T-cell (primary cell): ENCODE measurements around the gene TAF1D. TPM values are rescaled to one million over a fixed set of nuclear protein-coding genes. Genes with fewer than 3 reads are reported as not detected.

Experiments used
- ATAC-seq, 4 experiments: fragments of 200-7000 bp in 3 of 4; fragments of 150-1000 bp in 1 of 4; cut with Tn5 transposase; replicated peaks in 1 of 4; 1 replicate in 3 of 4; 2 replicates in 1 of 4; pipeline ENCODE4 v1.10.0; 2021; ENCODE audit warnings: moderate library complexity in 3 of 4, mild to moderate bottlenecking in 2 of 4, moderate number of reproducible peaks in 1 of 4
- CTCF ChIA-PET, 2 donors: fragments of 300-600 bp; sonication (Branson Sonifier 250); formaldehyde crosslinking; loops; one replicate each; lab custom pipeline; 2022; ENCODE audit warnings: antibody characterized with exemption in 2 of 2; lab: Charles Lee
- POLR2A ChIA-PET, 2 donors: fragments of 300-600 bp; sonication (Branson Sonifier 250); formaldehyde crosslinking; loops; one replicate each; lab custom pipeline; 2022; ENCODE audit warnings: antibody characterized with exemption in 2 of 2; lab: Charles Lee
- DNase-seq, 35 experiments: peaks; one replicate each; pipeline versions ENCODE4 v3.0.0 to v3.0.0-alpha.2; 2013 to 2023
- H3K27ac ChIP-seq: one replicate; pipeline ENCODE4 v1.5.1; 2013; ENCODE audit warnings: low read length
- H3K27me3 ChIP-seq, 2 experiments: replicated peaks in 1 of 2; 1 replicate in 1 of 2; 2 replicates in 1 of 2; pipeline versions ENCODE4 v1.6.1 to v1.7.0; 2013; ENCODE audit warnings: low read length in 1 of 2, mixed read lengths in 1 of 2; ENCODE audit not compliant: control insufficient read depth in 2 of 2, insufficient read depth in 2 of 2; ENCODE audit errors: extremely low read depth in 1 of 2
- H3K36me3 ChIP-seq, 2 donors: 1 replicate in 1 of 2; 2 replicates in 1 of 2; pipeline versions ENCODE4 v1.6.1 to v1.7.0; 2013; ENCODE audit warnings: low read length in 1 of 2; ENCODE audit not compliant: control insufficient read depth in 2 of 2, insufficient read depth in 1 of 2; ENCODE audit errors: extremely low read depth in 1 of 2
- H3K4me1 ChIP-seq, 2 experiments: 1 replicate in 1 of 2; 2 replicates in 1 of 2; pipeline versions ENCODE4 v1.6.1 to v1.7.0; 2013; ENCODE audit warnings: low read length in 2 of 2, mixed read lengths in 1 of 2; ENCODE audit not compliant: insufficient read depth in 2 of 2, control insufficient read depth in 1 of 2; ENCODE audit errors: extremely low read depth in 1 of 2
- H3K4me3 ChIP-seq, 2 donors: 1 replicate in 1 of 2; 2 replicates in 1 of 2; pipeline versions ENCODE4 v1.5.1 to v1.7.0; 2013; ENCODE audit warnings: mild to moderate bottlenecking in 2 of 2, low read length in 1 of 2, moderate library complexity in 1 of 2; ENCODE audit not compliant: control insufficient read depth in 1 of 2; ENCODE audit errors: extremely low read depth in 1 of 2
- H3K9me3 ChIP-seq: 2 replicates; pipeline ENCODE4 v1.7.0; 2013
- H3K27ac Mint-ChIP-seq, 2 donors: one replicate each; pipeline ENCODE4 v1.8.0; 2020 to 2021; ENCODE audit warnings: mild to moderate bottlenecking in 2 of 2, mixed read lengths in 2 of 2
- H3K27me3 Mint-ChIP-seq, 2 donors: one replicate each; pipeline ENCODE4 v1.8.0; 2021 to 2022; ENCODE audit warnings: mixed read lengths in 2 of 2
- H3K36me3 Mint-ChIP-seq: one replicate; pipeline ENCODE4 v1.8.0; 2021; ENCODE audit warnings: mixed read lengths
- H3K4me1 Mint-ChIP-seq, 3 donors: one replicate each; pipeline ENCODE4 v1.8.0; 2020 to 2022; ENCODE audit warnings: mixed read lengths in 3 of 3, mild to moderate bottlenecking in 1 of 3
- H3K4me3 Mint-ChIP-seq, 3 donors: one replicate each; pipeline ENCODE4 v1.8.0; 2020 to 2022; ENCODE audit warnings: mild to moderate bottlenecking in 3 of 3, mixed read lengths in 3 of 3, moderate library complexity in 3 of 3
- H3K9me3 Mint-ChIP-seq, 3 donors: one replicate each; pipeline ENCODE4 v1.8.0; 2020 to 2022; ENCODE audit warnings: mixed read lengths in 3 of 3
- WGBS: methylation state at CpG from one replicate; pipeline ENCODE4 v1.1.5; 2013; ENCODE audit warnings: missing lambda C conversion rate; ENCODE audit not compliant: insufficient coverage; 5-methylcytosine and 5-hydroxymethylcytosine counted together
- total RNA-seq, 35 experiments: library from RNA in 6 of 35; stranded (reverse) in 6 of 35; fragments of 120-200 nt in 1 of 35; gene quantifications; one replicate each; pipeline versions ENCODE4 v1.2.1 to v1.2.4 and lab custom pipeline; 2013 to 2026

Gene TAF1D
- total RNA-seq, 5 donors from 2014 or later (not counting 1 experiment from before 2014, with no cell fraction given): 130 to 177 (median 152) TPM

- Histone ChIP-seq H3K4me1 (peaks cover 0 to 4% of the 10 kb centered on the region in 2 experiments), H3K9me3 (no peaks in the 10 kb centered on the region), H3K4me3 (no peak overlapping the region), H3K27ac (no peak overlapping the region), H3K36me3 (peaks cover 0 to 70% of the 10 kb centered on the region in 2 donors), H3K27me3 (no peaks in the 10 kb centered on the region)
- POLR2A ChIA-PET: no interaction called here
- H3K36me3 Mint-ChIP-seq: peaks cover 60% of the 10 kb centered on the region
- H3K27me3 Mint-ChIP-seq: no peaks in the 10 kb centered on the region
- ATAC-seq: no peak
- WGBS: no CpG with 5 or more reads among the region's 2 CpGs
- peak overlapping the region in 1 of 2 donors; percentile 37 for H3K27ac Mint-ChIP-seq
- H3K4me1 Mint-ChIP-seq: peaks cover 0 to 16% (median 10%) of the 10 kb centered on the region in 3 donors
- no peak overlapping the region for H3K4me3 Mint-ChIP-seq
- H3K9me3 Mint-ChIP-seq: no peaks in the 10 kb centered on the region
- no peak for DNase-seq
- CTCF ChIA-PET: no interaction called here
Observed at GRCh38 chr11:93728792-93729128, 12.5 kb downstream of the TAF1D start.

- ATAC-seq (no peak), DNase-seq (no peak)
- Histone ChIP-seq H3K27me3 (no peaks in the 10 kb centered on the region), H3K4me1 (no peaks in the 10 kb centered on the region), H3K27ac (no peak overlapping the region), H3K9me3 (no peaks in the 10 kb centered on the region), H3K36me3 (peaks cover 0 to 67% of the 10 kb centered on the region in 2 donors), H3K4me3 (no peak overlapping the region)
- WGBS: no CpG with 5 or more reads among the region's 4 CpGs
- H3K27ac Mint-ChIP-seq: peak overlapping the region; percentile 54 to 65
- H3K4me3 Mint-ChIP-seq: no peak overlapping the region
- H3K27me3 Mint-ChIP-seq: no peaks in the 10 kb centered on the region
- POLR2A ChIA-PET: no interaction called here
- no peaks in the 10 kb centered on the region for H3K9me3 Mint-ChIP-seq
- peaks cover 0 to 11% (median 6%) of the 10 kb centered on the region in 3 donors for H3K4me1 Mint-ChIP-seq
- CTCF ChIA-PET: interaction anchor here in 1 of 2 donors (0.6 kb wide), 1 partner anchor 811 kb away, joined by 4 read pairs; no protein-coding TSS in a partner anchor
- H3K36me3 Mint-ChIP-seq: peaks cover 56% of the 10 kb centered on the region
Observed at GRCh38 chr11:93727985-93728791, 13.1 kb downstream of the TAF1D start.

- Histone ChIP-seq H3K27ac (no peak overlapping the region), H3K4me3 (no peak overlapping the region), H3K4me1 (no peaks in the 10 kb centered on the region), H3K27me3 (no peaks in the 10 kb centered on the region), H3K9me3 (no peaks in the 10 kb centered on the region), H3K36me3 (peaks cover 0 to 45% of the 10 kb centered on the region in 2 donors)
- no peaks in the 10 kb centered on the region for H3K9me3 Mint-ChIP-seq
- WGBS: no CpG with 5 or more reads among the region's 1 CpG
- H3K27me3 Mint-ChIP-seq: no peaks in the 10 kb centered on the region
- ATAC-seq (no peak), DNase-seq (no peak)
- ChIA-PET POLR2A (interaction anchor here (0.6 to 1.5 kb wide), 3 partner anchors 16 to 90 kb away, joined by 3 to 5 read pairs (median 3); no protein-coding TSS in a partner anchor), CTCF (no interaction called here)
- H3K4me1 Mint-ChIP-seq: peaks cover 0 to 7% (median 0%) of the 10 kb centered on the region in 3 donors
- H3K36me3 Mint-ChIP-seq: peaks cover 37% of the 10 kb centered on the region
- H3K4me3 Mint-ChIP-seq: no peak overlapping the region
- H3K27ac Mint-ChIP-seq: no peak overlapping the region
Observed at GRCh38 chr11:93724089-93724488, 17.2 kb downstream of the TAF1D start.

- peaks cover 40% of the 10 kb centered on the region for H3K36me3 Mint-ChIP-seq
- no peak for ATAC-seq
- Histone ChIP-seq H3K9me3 (no peaks in the 10 kb centered on the region), H3K36me3 (peaks cover 0 to 29% of the 10 kb centered on the region in 2 donors), H3K4me1 (peaks cover 5 to 11% of the 10 kb centered on the region in 2 experiments), H3K27me3 (no peaks in the 10 kb centered on the region), H3K4me3 (no peak overlapping the region), H3K27ac (no peak overlapping the region)
- H3K27me3 Mint-ChIP-seq: no peaks in the 10 kb centered on the region
- POLR2A ChIA-PET: no interaction called here
- WGBS: 100% methylated on average over 2 of the region's 7 CpGs
- H3K9me3 Mint-ChIP-seq: peaks cover 0 to under 1% (median 0%) of the 10 kb centered on the region in 3 donors
- peaks cover 15 to 22% (median 19%) of the 10 kb centered on the region in 3 donors for H3K4me1 Mint-ChIP-seq
- no peak overlapping the region for H3K4me3 Mint-ChIP-seq
- DNase-seq: no peak
- no peak overlapping the region for H3K27ac Mint-ChIP-seq
- CTCF ChIA-PET: interaction anchor here in 1 of 2 donors (0.6 to 0.8 kb wide), 2 partner anchors 18 to 735 kb away, joined by 3 read pairs; no protein-coding TSS in a partner anchor
Observed at GRCh38 chr11:93720522-93720921, 20.8 kb downstream of the TAF1D start.

GRCh38 chr11:93719310-93719709 lies 22.0 kb downstream of the TAF1D start:
- Histone ChIP-seq H3K4me3 (no peak overlapping the region), H3K27ac (no peak overlapping the region), H3K27me3 (no peaks in the 10 kb centered on the region), H3K4me1 (peaks cover 5 to 11% of the 10 kb centered on the region in 2 experiments), H3K36me3 (peaks cover 0 to 34% of the 10 kb centered on the region in 2 donors), H3K9me3 (no peaks in the 10 kb centered on the region)
- CTCF ChIA-PET: no interaction called here
- H3K4me3 Mint-ChIP-seq: no peak overlapping the region
- peaks cover 0 to 8% (median 0%) of the 10 kb centered on the region in 3 donors for H3K9me3 Mint-ChIP-seq
- H3K27ac Mint-ChIP-seq: no peak overlapping the region
- ATAC-seq (no peak), DNase-seq (no peak)
- POLR2A ChIA-PET: interaction anchor here in 1 of 2 donors (1.2 kb wide), 1 partner anchor 21 kb away, joined by 11 read pairs; no protein-coding TSS in a partner anchor
- H3K4me1 Mint-ChIP-seq: peaks cover 15 to 22% (median 19%) of the 10 kb centered on the region in 3 donors
- H3K27me3 Mint-ChIP-seq: no peaks in the 10 kb centered on the region
- WGBS: no CpG with 5 or more reads among the region's 4 CpGs
- peaks cover 46% of the 10 kb centered on the region for H3K36me3 Mint-ChIP-seq

GRCh38 chr11:93718057-93718563 lies 23.2 kb downstream of the TAF1D start:
- DNase-seq (peak in 2 of 35 experiments; percentile 11 to 51), ATAC-seq (peak; percentile 45 to 65 (median 54))
- Mint-ChIP-seq H3K36me3 (peaks cover 56% of the 10 kb centered on the region), H3K4me1 (peaks cover 15 to 26% (median 22%) of the 10 kb centered on the region in 3 donors), H3K27me3 (no peaks in the 10 kb centered on the region), H3K9me3 (peaks cover 0 to 8% (median 0%) of the 10 kb centered on the region in 3 donors), H3K27ac (peak overlapping the region; percentile 83 to 90), H3K4me3 (peak overlapping the region in 2 of 3 donors; percentile 39 to 51)
- WGBS: 100% methylated on average over 1 of the region's 4 CpGs
- CTCF ChIA-PET: no interaction called here
- Histone ChIP-seq H3K36me3 (peaks cover 0 to 32% of the 10 kb centered on the region in 2 donors), H3K27me3 (no peaks in the 10 kb centered on the region), H3K4me1 (peaks cover 5 to 11% of the 10 kb centered on the region in 2 experiments), H3K9me3 (no peaks in the 10 kb centered on the region), H3K4me3 (no peak overlapping the region), H3K27ac (peak overlapping the region; percentile 28)
- POLR2A ChIA-PET: no interaction called here
